Loucy (cell line): ENCODE results near the gene C6orf163.

ENCODE experiments used
- EZH2phosphoT487 ChIP-seq: fragments of 200-600 bp; IDR thresholded peaks from 2 replicates; pipeline ENCODE4 v1.6.1; 2018; ENCODE audit warnings: antibody characterized with exemption, mild to moderate bottlenecking, moderate library complexity, borderline replicate concordance
- TF ChIP-seq, protein P1 (sequence below): fragments of 200-600 bp; sonication (generic); conservative IDR thresholded peaks from 2 replicates; pipeline ENCODE4 v1.5.1; 2014; ENCODE audit warnings: mild to moderate bottlenecking, antibody characterized with exemption, low read length

DNA sequence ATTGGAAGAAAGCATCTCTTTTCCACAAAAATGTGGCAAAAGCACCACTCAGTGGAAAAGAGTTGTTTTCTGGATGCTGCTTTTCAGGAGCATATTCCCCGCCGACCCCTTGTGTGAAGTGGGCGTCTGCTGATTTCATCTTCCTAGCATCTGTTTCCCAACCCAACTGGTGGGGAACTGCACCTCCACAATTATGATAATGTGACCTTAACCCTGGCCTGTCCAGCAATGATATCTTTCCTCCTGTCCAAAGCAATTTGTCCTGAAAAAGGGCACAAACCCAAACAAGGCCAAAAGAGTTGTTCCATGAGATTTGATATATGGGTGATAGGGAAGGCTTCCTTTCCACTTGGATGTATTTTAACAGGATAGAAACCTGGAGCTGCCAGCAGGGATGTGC is 29.5 kb upstream of the C6orf163 start:
- TF ChIP-seq, protein P1, sequence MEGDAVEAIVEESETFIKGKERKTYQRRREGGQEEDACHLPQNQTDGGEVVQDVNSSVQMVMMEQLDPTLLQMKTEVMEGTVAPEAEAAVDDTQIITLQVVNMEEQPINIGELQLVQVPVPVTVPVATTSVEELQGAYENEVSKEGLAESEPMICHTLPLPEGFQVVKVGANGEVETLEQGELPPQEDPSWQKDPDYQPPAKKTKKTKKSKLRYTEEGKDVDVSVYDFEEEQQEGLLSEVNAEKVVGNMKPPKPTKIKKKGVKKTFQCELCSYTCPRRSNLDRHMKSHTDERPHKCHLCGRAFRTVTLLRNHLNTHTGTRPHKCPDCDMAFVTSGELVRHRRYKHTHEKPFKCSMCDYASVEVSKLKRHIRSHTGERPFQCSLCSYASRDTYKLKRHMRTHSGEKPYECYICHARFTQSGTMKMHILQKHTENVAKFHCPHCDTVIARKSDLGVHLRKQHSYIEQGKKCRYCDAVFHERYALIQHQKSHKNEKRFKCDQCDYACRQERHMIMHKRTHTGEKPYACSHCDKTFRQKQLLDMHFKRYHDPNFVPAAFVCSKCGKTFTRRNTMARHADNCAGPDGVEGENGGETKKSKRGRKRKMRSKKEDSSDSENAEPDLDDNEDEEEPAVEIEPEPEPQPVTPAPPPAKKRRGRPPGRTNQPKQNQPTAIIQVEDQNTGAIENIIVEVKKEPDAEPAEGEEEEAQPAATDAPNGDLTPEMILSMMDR, result no peak
- TF ChIP-seq EZH2phosphoT487, result no peak
